GM12891 (cell line): ENCODE measurements around the gene TMEM14C.

Source experiments
- POLR2AphosphoS5 ChIP-seq: IDR thresholded peaks from 2 replicates; pipeline ENCODE4 v1.6.1; 2011; ENCODE audit warnings: low read depth, low read length, control low read depth
- SPI1 ChIP-seq: IDR thresholded peaks from 2 replicates; pipeline ENCODE4 v1.6.1; 2011; ENCODE audit warnings: low read depth, low read length, control low read depth

DNA sequence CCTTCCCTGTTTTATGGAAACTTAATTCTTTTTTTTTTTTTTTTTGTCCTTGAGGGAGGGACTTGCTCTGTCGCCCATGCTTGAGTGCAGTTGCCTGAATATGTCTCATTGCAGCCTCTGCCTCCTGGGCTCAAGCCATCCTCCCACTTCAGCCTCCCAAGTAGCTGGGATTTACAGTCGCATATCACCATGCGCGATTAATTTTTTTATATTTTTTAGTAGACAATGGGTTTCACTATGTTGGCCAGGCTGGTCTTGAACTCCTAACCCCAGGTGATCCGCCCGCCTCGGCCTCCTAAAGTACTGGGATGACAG, 654 bp downstream of the TMEM14C start:
- no peak for TF ChIP-seq SPI1
- no peak for TF ChIP-seq POLR2AphosphoS5
